ENCODE measurements around the gene CDK4. TPM values are rescaled to one million over a fixed set of nuclear protein-coding genes. Genes with fewer than 3 reads are reported as not detected.

Gene CDK4
- total RNA-seq, 4 donors from 2014 or later: 79.1 to 156 (median 99.0) TPM

- DNase-seq (ENCODE audit: low spot score in 2 of 2): no peak
- Histone ChIP-seq H3K27ac (no peak overlapping the region), H3K9me3 (no peaks in the 10 kb centered on the region), H3K27me3 (peaks cover 7 to 78% of the 10 kb centered on the region in 2 donors), H3K36me3 (no peaks in the 10 kb centered on the region), H3K4me1 (peaks cover 0 to 47% (median 33%) of the 10 kb centered on the region in 4 donors), H3K4me3 (peak overlapping the region; percentile 18 to 41 (median 26))
- TF ChIP-seq EP300 (IDR thresholded peaks at IDR 0.05) (no peak), CTCF (IDR thresholded peaks at IDR 0.05) (peak in 2 of 5 experiments; percentile 13 to 30), POLR2A (IDR thresholded peaks at IDR 0.05) (no peak)
- 20 to 24% methylated on average over 21 to 23 of the region's 110 CpGs for WGBS, 2 donors
Measured at GRCh38 chr12:57737467-57738460, 14.3 kb downstream of the CDK4 start.

GRCh38 chr12:57736741-57737466, 15.2 kb downstream of the CDK4 start:
- Histone ChIP-seq H3K36me3 (no peaks in the 10 kb centered on the region), H3K4me3 (peak overlapping the region in 1 of 4 donors; percentile 41), H3K27me3 (peaks cover 7 to 86% of the 10 kb centered on the region in 2 donors), H3K9me3 (no peaks in the 10 kb centered on the region), H3K4me1 (peaks cover 0 to 47% (median 31%) of the 10 kb centered on the region in 4 donors), H3K27ac (no peak overlapping the region)
- TF ChIP-seq POLR2A (IDR thresholded peaks at IDR 0.05) (no peak), CTCF (IDR thresholded peaks at IDR 0.05) (no peak), EP300 (IDR thresholded peaks at IDR 0.05) (no peak)
- no peak for DNase-seq (ENCODE audit: low spot score in 2 of 2)
- 20 to 25% methylated on average over 31 of the region's 31 CpGs for WGBS, 2 donors

DNA sequence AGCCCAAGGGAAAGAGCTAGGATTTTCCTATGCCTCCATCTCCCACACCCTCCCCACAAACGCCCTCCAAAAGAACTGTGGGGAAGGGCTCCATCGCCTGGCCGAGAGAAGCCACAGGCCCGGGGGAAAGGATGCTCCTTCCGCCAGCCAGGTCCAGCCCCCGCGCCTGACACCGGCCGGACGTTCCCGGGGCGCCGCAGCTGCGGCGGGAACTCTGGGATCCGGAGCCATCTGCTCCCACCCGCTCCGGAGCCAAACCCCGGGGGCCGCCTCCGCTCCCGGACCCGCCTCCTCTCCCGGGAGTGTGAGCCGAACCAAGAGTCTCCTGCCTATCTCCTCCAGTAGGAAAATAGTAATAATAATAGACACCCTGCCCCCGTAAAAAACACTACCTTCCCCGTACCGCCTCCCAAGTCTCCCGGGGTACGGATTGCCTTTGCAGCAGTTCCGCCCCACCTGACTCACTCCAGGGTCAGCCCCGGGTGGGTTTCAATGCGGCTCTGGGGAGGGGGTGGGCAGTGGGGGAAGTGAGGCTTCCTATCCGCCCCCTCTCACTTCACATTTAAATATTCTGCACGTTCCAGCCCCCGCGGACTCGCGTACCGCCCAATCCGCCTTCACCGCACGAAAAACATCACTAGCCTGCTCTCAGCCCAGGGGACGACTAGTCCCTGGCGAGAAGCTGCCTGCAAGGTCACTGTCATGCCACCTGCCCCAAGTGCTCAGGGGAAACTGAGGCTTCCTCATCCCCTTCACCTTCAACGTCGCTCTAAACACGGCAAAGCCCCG, 16.0 kb downstream of the CDK4 start:
- WGBS, 2 donors: 7 to 12% methylated on average over 40 to 49 of the region's 49 CpGs
- H3K4me1 ChIP-seq: peaks cover 0 to 47% (median 31%) of the 10 kb centered on the region in 4 donors
- no peaks in the 10 kb centered on the region for H3K9me3 ChIP-seq
- H3K36me3 ChIP-seq: no peaks in the 10 kb centered on the region
- peaks cover 7 to 85% of the 10 kb centered on the region in 2 donors for H3K27me3 ChIP-seq
- TF ChIP-seq CTCF (IDR thresholded peaks at IDR 0.05) (peak in 1 of 5 experiments; percentile 9), POLR2A (IDR thresholded peaks at IDR 0.05) (no peak)
- DNase-seq (ENCODE audit: low spot score in 2 of 2): no peak
- no peak overlapping the region for H3K27ac ChIP-seq
- H3K4me3 ChIP-seq: peak overlapping the region in 1 of 4 donors; percentile 20

DNA sequence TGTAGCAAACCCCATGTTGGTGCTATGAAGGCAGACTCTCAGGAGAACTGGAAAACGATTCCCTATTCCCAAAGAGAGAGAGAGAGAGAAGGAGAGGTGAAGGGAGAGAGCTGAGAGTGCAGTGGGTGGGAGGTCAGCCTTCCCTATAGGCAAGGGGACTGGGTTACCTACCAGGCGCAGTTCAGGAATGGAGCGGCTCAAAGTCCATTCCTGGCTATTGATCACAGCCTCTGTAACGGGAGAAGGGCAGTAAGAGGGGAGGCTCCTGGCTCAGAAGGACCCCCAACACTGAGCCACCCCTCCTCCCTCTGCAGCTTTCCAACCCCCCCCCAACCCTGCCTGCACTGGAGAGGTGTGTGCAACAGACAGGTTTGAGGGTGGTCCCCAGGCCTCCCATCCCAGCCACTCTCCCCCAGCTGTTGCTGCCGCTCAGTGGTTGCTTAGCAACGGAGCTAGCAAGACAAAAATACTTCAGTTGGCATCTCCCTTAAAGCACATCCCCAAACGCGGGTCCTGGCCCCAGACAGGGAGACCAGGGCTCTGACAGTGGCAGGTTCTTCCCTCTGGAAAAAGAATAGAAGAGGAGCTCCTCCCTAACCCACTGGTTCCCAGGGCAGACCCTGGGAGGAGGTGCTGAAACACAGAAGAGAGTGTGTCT, 16.8 kb downstream of the CDK4 start:
- Histone ChIP-seq H3K9me3 (no peaks in the 10 kb centered on the region), H3K4me1 (peaks cover 0 to 47% (median 31%) of the 10 kb centered on the region in 4 donors), H3K27me3 (peaks cover 7 to 77% of the 10 kb centered on the region in 2 donors), H3K36me3 (no peaks in the 10 kb centered on the region), H3K27ac (no peak overlapping the region), H3K4me3 (no peak overlapping the region)
- 31 to 39% methylated on average over 8 of the region's 8 CpGs for WGBS, 2 donors
- TF ChIP-seq CTCF (IDR thresholded peaks at IDR 0.05): no peak
- no peak for TF ChIP-seq EP300 (IDR thresholded peaks at IDR 0.05)
- TF ChIP-seq POLR2A (IDR thresholded peaks at IDR 0.05): no peak
- DNase-seq (ENCODE audit: low spot score in 2 of 2): no peak

Measured in tibial nerve (tissue), 4 donors.